HG03354 (cell line): ENCODE results near the gene PDE4D.

Source experiments
- ATAC-seq: cut with Tn5 transposase; IDR thresholded peaks from one replicate; pipeline ENCODE4 v1.9.1; 2021; ENCODE audit warnings: mild to moderate bottlenecking; ENCODE audit not compliant: unreplicated experiment, poor library complexity, severe bottlenecking

The PDE4D gene

GRCh38 chr5:59098743-59099142 is 794.8 kb downstream of the PDE4D start:
- no peak for ATAC-seq

GRCh38 chr5:59097712-59098111 is 795.8 kb downstream of the PDE4D start:
- no peak for ATAC-seq

- ATAC-seq, result no peak
Measured at GRCh38 chr5:59097116-59097515, 796.4 kb downstream of the PDE4D start.

- ATAC-seq, result no peak
Measured at GRCh38 chr5:59095480-59095879, 798.0 kb downstream of the PDE4D start.

GRCh38 chr5:59094864-59095263 is 798.7 kb downstream of the PDE4D start:
- ATAC-seq, result no peak

- ATAC-seq, result no peak
Measured at GRCh38 chr5:59093329-59093728, 800.2 kb downstream of the PDE4D start.

- no peak for ATAC-seq
Measured at GRCh38 chr5:59092758-59093157, 800.8 kb downstream of the PDE4D start.

- ATAC-seq, result no peak
Measured at GRCh38 chr5:59091965-59092364, 801.6 kb downstream of the PDE4D start.

- ATAC-seq, result no peak
Measured at GRCh38 chr5:59090323-59090722, 803.2 kb downstream of the PDE4D start.

GRCh38 chr5:59089767-59090166 is 803.8 kb downstream of the PDE4D start:
- no peak for ATAC-seq

- ATAC-seq, result no peak
Measured at GRCh38 chr5:59088546-59088945, 805.0 kb downstream of the PDE4D start.

- ATAC-seq, result no peak
Measured at GRCh38 chr5:59086024-59086423, 807.5 kb downstream of the PDE4D start.

- no peak for ATAC-seq
Measured at GRCh38 chr5:59081693-59082092, 811.8 kb downstream of the PDE4D start.

GRCh38 chr5:59079622-59080620 is 813.6 kb downstream of the PDE4D start:
- ATAC-seq, result no peak

GRCh38 chr5:59071755-59072549 is 821.6 kb downstream of the PDE4D start:
- ATAC-seq, result no peak

- ATAC-seq, result no peak
Measured at GRCh38 chr5:59069438-59070079, 824.0 kb downstream of the PDE4D start.

GRCh38 chr5:59067956-59068656 is 825.4 kb downstream of the PDE4D start:
- ATAC-seq, result no peak

- ATAC-seq, result no peak
Measured at GRCh38 chr5:59066367-59067163, 827.0 kb downstream of the PDE4D start.

GRCh38 chr5:59065554-59065953 is 828.0 kb downstream of the PDE4D start:
- ATAC-seq, result no peak
